ENCODE data around the gene ALDOA. TPM values are rescaled to one million over a fixed set of nuclear protein-coding genes. Genes with fewer than 3 reads are reported as not detected.

ALDOA gene
- total and polyA plus RNA-seq, 9 of the 15 experiments (the other 6 are each of a cell fraction or from before 2014, with no cell fraction given), result 311 to 2,224 (median 1,293) TPM

DNA sequence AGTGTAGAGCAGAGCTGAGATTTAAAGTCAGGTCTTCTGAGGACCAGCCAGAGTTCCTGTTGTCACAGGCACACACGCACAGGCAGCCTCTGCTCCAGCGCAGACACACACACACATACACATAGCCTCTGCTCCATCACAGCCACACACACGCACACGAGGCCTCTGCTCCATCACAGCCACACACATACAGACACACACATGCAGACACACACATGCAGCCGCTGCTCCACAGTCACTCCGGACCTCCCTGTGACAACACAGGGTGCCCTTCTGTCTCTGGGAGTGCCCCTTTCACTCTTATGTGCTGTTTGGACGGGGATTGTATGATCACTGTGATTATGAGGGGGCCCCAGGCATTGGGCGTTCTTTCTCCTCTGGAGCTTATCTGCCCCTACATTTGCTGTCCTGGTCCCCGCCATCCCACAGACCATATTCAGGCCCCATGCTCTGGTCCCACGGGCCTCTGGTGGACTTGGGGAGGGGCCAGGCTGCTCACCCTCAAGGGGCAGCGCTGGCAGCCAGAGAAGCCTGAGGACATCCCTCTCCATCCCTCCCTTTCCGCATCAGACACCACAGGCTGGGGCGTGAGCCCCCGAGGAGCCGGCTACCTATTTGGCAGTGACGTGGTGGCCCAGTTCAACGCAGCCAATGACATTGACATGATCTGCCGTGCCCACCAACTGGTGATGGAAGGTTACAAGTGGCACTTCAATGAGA is 18.7 kb downstream of the ALDOA start:
- POLR2A ChIA-PET, result interaction anchor here (0.6 to 1.4 kb wide), 2 partner anchors 19 to 862 kb away, joined by 3 to 6 read pairs; partner anchors contain the start of gene ALDOA
- no TSS peak for BruUV-seq (replicated peaks)
- in situ Hi-C loops (cut with MboI), result no loop called here
- Histone ChIP-seq H3K4me3 (no peak overlapping the region), H3K9me3 (replicated peaks; ENCODE audit: control insufficient read depth, insufficient read depth, low read depth, low read length) (no peaks in the 10 kb centered on the region), H3K9ac (ENCODE audit: insufficient read depth in 1 of 2, low read depth in 2 of 2, low read length in 2 of 2) (no peak overlapping the region; a peak in 1 of 4 replicates), H2AFZ (ENCODE audit: low read depth, low read length) (no peak overlapping the region), H3K36me3 (ENCODE audit: control insufficient read depth, insufficient read depth, low read length) (peaks cover 71% of the 10 kb centered on the region; the same call in 2 of the 3 replicates), H3K79me2 (ENCODE audit: control insufficient read depth, insufficient read depth, low read length) (peaks cover 15% of the 10 kb centered on the region), H3K4me1 (replicated peaks in 1 of 2; ENCODE audit: control insufficient read depth in 2 of 2, insufficient read depth in 2 of 2, low read length in 2 of 2) (peaks cover 0 to 28% of the 10 kb centered on the region in 2 experiments; a peak in 2 of 5 replicates), H3K27ac (ENCODE audit: extremely low read depth, low read depth, low read length) (no peak overlapping the region), H3K4me2 (ENCODE audit: insufficient read depth, low read length) (no peak overlapping the region), H4K20me1 (replicated peaks; ENCODE audit: control insufficient read depth, insufficient read depth, low read length) (no peaks in the 10 kb centered on the region), H3K27me3 (ENCODE audit: control insufficient read depth in 2 of 2, insufficient read depth in 2 of 2, low read length in 2 of 2) (no peaks in the 10 kb centered on the region), H3K9me1 (ENCODE audit: control insufficient read depth, insufficient read depth, low read length) (no peaks in the 10 kb centered on the region)
- TF ChIP-seq DDX20 (tag; IDR thresholded peaks at IDR 0.05; ENCODE audit: low read depth) (no peak), ZFX (CRISPR knock-in tag; IDR thresholded peaks at IDR 0.05) (no peak), POLR2G (IDR thresholded peaks at IDR 0.05; ENCODE audit: low read depth, low read length) (peak; percentile 57; the same call in 1 of the 2 replicates), JUND (IDR thresholded peaks at IDR 0.05; ENCODE audit: borderline replicate concordance, low read depth, low read length) (no peak), JUND (tag; IDR thresholded peaks at IDR 0.05; ENCODE audit: borderline replicate concordance, low read depth, low read length) (no peak), MCM5 (IDR thresholded peaks at IDR 0.05; ENCODE audit: low read depth) (no peak), DLX4 (CRISPR knock-in tag; IDR thresholded peaks at IDR 0.05) (no peak), TAL1 (IDR thresholded peaks at IDR 0.05) (no peak), NFIX (CRISPR knock-in tag; IDR thresholded peaks at IDR 0.05; ENCODE audit: low read depth) (no peak), POLR2A (conservative IDR thresholded peaks at IDR 0.05) (peak; percentile 45; the same call in 1 of the 2 replicates)
- TF ChIP-seq, protein P1, sequence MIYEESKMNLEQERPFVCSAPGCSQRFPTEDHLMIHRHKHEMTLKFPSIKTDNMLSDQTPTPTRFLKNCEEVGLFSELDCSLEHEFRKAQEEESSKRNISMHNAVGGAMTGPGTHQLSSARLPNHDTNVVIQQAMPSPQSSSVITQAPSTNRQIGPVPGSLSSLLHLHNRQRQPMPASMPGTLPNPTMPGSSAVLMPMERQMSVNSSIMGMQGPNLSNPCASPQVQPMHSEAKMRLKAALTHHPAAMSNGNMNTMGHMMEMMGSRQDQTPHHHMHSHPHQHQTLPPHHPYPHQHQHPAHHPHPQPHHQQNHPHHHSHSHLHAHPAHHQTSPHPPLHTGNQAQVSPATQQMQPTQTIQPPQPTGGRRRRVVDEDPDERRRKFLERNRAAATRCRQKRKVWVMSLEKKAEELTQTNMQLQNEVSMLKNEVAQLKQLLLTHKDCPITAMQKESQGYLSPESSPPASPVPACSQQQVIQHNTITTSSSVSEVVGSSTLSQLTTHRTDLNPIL (CRISPR knock-in tag; IDR thresholded peaks at IDR 0.05), result no peak
- TF ChIP-seq, protein P2, sequence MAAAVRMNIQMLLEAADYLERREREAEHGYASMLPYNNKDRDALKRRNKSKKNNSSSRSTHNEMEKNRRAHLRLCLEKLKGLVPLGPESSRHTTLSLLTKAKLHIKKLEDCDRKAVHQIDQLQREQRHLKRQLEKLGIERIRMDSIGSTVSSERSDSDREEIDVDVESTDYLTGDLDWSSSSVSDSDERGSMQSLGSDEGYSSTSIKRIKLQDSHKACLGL (CRISPR knock-in tag; IDR thresholded peaks at IDR 0.05; ENCODE audit: borderline replicate concordance, poor library complexity, severe bottlenecking), result no peak
- FAIRE-seq (no peak), DNase-seq (ENCODE audit: extremely low read depth in 1 of 4, low spot score in 3 of 4) (no peak), ATAC-seq (no peak)
- CTCF ChIA-PET (ENCODE audit: low intra/inter-chr PET ratio), result no interaction called here
- 88% methylated on average over 17 of the region's 18 CpGs for WGBS (ENCODE audit: insufficient coverage, low coverage, missing lambda C conversion rate)
- intact Hi-C loops (cut with micrococcal nuclease), result no loop called here

Data from K562 (cell line).